DOHH2 (cell line): ENCODE data around the gene NQO2.

ENCODE experiments used
- EZH2phosphoT487 ChIP-seq: fragments of 200-600 bp; sonication (generic); IDR thresholded peaks from 2 replicates; pipeline ENCODE4 v1.6.1; 2017; ENCODE audit warnings: borderline replicate concordance, mild to moderate bottlenecking, antibody characterized with exemption, low read length, moderate library complexity, mixed read lengths
- TF ChIP-seq, protein P1 (sequence below): fragments of 200-600 bp; sonication (generic); IDR thresholded peaks from one replicate; pipeline ENCODE4 v1.5.1; 2014; ENCODE audit warnings: antibody characterized with exemption, mild to moderate bottlenecking, low read depth, low read length; ENCODE audit not compliant: poor library complexity, severe bottlenecking

DNA sequence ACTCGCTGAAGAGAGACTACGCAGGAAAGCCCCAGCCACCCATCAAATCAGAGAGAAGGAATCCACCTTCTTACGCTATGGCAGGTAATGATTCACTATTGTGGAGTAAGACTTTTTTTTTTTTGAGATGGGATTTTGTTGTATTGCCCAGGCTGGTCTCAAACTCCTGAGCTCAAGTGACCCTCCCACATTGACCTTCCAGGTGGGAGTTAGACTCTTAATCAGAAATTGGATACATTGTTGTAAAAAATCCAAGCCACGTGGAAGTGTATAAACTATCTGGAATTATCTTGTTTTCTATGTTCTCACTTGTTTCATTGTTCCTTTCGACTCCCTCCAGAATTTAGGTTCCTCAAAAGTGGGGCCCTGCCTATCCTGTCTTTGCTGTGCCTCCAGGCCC is 6.8 kb downstream of the NQO2 start:
- TF ChIP-seq, protein P1, sequence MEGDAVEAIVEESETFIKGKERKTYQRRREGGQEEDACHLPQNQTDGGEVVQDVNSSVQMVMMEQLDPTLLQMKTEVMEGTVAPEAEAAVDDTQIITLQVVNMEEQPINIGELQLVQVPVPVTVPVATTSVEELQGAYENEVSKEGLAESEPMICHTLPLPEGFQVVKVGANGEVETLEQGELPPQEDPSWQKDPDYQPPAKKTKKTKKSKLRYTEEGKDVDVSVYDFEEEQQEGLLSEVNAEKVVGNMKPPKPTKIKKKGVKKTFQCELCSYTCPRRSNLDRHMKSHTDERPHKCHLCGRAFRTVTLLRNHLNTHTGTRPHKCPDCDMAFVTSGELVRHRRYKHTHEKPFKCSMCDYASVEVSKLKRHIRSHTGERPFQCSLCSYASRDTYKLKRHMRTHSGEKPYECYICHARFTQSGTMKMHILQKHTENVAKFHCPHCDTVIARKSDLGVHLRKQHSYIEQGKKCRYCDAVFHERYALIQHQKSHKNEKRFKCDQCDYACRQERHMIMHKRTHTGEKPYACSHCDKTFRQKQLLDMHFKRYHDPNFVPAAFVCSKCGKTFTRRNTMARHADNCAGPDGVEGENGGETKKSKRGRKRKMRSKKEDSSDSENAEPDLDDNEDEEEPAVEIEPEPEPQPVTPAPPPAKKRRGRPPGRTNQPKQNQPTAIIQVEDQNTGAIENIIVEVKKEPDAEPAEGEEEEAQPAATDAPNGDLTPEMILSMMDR = no peak
- TF ChIP-seq EZH2phosphoT487 = no peak
